Stomach (tissue), 9 donors: ENCODE results near the gene FASTK. TPM values are rescaled to one million over a fixed set of nuclear protein-coding genes. Genes with fewer than 3 reads are reported as not detected.

Experiments
- DNase-seq, 2 donors: peaks; one replicate each; pipeline versions ENCODE4 v3.0.0 to v3.0.0-alpha.2; 2013 to 2019
- H3K27ac ChIP-seq, 5 donors: fragments of 200-600 bp in 4 of 5; sonication (generic) in 4 of 5; one replicate each; pipeline ENCODE4 v1.5.1; 2013 to 2019; ENCODE audit warnings: mild to moderate bottlenecking in 1 of 5, moderate library complexity in 1 of 5
- H3K27me3 ChIP-seq, 3 donors: fragments of 200-600 bp; sonication (generic); one replicate each; pipeline ENCODE4 v1.5.1; 2017 to 2019; ENCODE audit warnings: mixed run types in 1 of 3
- H3K36me3 ChIP-seq, 4 donors: fragments of 200-600 bp; sonication (generic); 1 replicate in 3 of 4; 2 replicates in 1 of 4; pipeline ENCODE4 v1.5.1; 2016 to 2019
- H3K4me1 ChIP-seq, 4 donors: fragments of 200-600 bp; sonication (generic); one replicate each; pipeline ENCODE4 v1.5.1; 2016 to 2019
- H3K4me3 ChIP-seq, 4 donors: fragments of 200-600 bp; sonication (generic) in 3 of 4; one replicate each; pipeline ENCODE4 v1.5.1; 2016 to 2019; ENCODE audit warnings: mild to moderate bottlenecking in 1 of 4
- H3K9me3 ChIP-seq, 4 donors: fragments of 200-600 bp; sonication (generic); one replicate each; pipeline ENCODE4 v1.5.1; 2016 to 2019
- CTCF ChIP-seq, 7 experiments: fragments of 450-650 bp in 4 of 7; fragments of 200-600 bp in 3 of 7; sonication (generic) in 3 of 7; IDR thresholded peaks; one replicate each; pipeline ENCODE4 v1.5.1; 2016 to 2019; ENCODE audit warnings: antibody characterized with exemption in 7 of 7, control low read depth in 2 of 7, mild to moderate bottlenecking in 1 of 7
- EP300 ChIP-seq: sonication (generic); formaldehyde crosslinking; IDR thresholded peaks from one replicate; pipeline ENCODE4 v1.6.1; 2017; ENCODE audit warnings: antibody characterized with exemption
- POLR2A ChIP-seq, 4 donors: fragments of 450-650 bp; IDR thresholded peaks; one replicate each; pipeline ENCODE4 v1.6.1; 2016; ENCODE audit warnings: antibody characterized with exemption in 4 of 4, control low read depth in 2 of 4, mild to moderate bottlenecking in 1 of 4, moderate library complexity in 1 of 4
- POLR2AphosphoS5 ChIP-seq, 3 donors: sonication (generic); formaldehyde crosslinking; IDR thresholded peaks; one replicate each; pipeline ENCODE4 v1.6.1; 2016; ENCODE audit warnings: antibody characterized with exemption in 3 of 3
- WGBS, 5 donors: extraction: QIAGEN DNeasy Blood & Tissue Kit in 3 of 5; methylation state at CpG; one replicate each; pipeline versions ENCODE4 v1.1.5 to v1.1.7; 2013 to 2018; 5-methylcytosine and 5-hydroxymethylcytosine counted together
- intact Hi-C: fragments of 100-400 bp; cut with DNase I; formaldehyde crosslinking; loops from one replicate; pipeline ENCODE4 v1.15.1; 2023; ENCODE audit warnings: low total_unique reads
- polyA plus RNA-seq, 3 donors: library from polyadenylated mRNA; stranded (reverse); fragments of 200-250 nt; gene quantifications; one replicate each; pipeline ENCODE4 v1.2.3, GENCODE V29; 2013
- total RNA-seq, 5 donors: library from RNA; depleted of rRNA; stranded (reverse); fragments of >200 nt; gene quantifications; one replicate each; pipeline versions ENCODE4 v1.1.0 to v1.2.3, GENCODE V29; 2014 to 2016
- donor health status: healthy with polysubstance abuse.
- donor health status: Bipolar disorder and iron deficiency.
- donor health status: healthy.

The FASTK gene
- total and polyA plus RNA-seq, 8 donors: 40.0 to 415 (median 122) TPM

- H3K36me3 ChIP-seq: peaks cover 31 to 45% (median 40%) of the 10 kb centered on the region in 4 donors
- peak; percentile 81 to 90 for DNase-seq
- TF ChIP-seq POLR2AphosphoS5 (IDR thresholded peaks at IDR 0.05) (peak in 1 of 3 donors; percentile 47), CTCF (IDR thresholded peaks at IDR 0.05) (no peak)
- H3K27me3 ChIP-seq: no peaks in the 10 kb centered on the region
- 45 to 57% (median 51%) methylated on average over 11 to 14 of the region's 14 CpGs for WGBS, 5 donors
- H3K9me3 ChIP-seq: no peaks in the 10 kb centered on the region
- intact Hi-C loops: loop anchor here (10.0 kb wide), 1 partner anchor 51 kb away; no protein-coding TSS in a partner anchor
- H3K4me1 ChIP-seq: peaks cover 30 to 54% (median 47%) of the 10 kb centered on the region in 4 donors
- H3K4me3 ChIP-seq: peak overlapping the region; percentile 24 to 47 (median 39)
- peak overlapping the region in 4 of 5 donors; percentile 5 to 70 (median 43) for H3K27ac ChIP-seq
These were observed 35.3 kb upstream of the FASTK start for GRCh38 chr7:151115836-151116418.

GRCh38 chr7:151115121-151115835 lies 34.7 kb upstream of the FASTK start:
- WGBS, 5 donors: 4 to 40% (median 9%) methylated on average over 11 to 114 of the region's 114 CpGs
- H3K4me3 ChIP-seq: peak overlapping the region; percentile 24 to 47 (median 39)
- H3K36me3 ChIP-seq: peaks cover 25 to 38% (median 33%) of the 10 kb centered on the region in 4 donors
- H3K9me3 ChIP-seq: no peaks in the 10 kb centered on the region
- DNase-seq: peak in 1 of 2 donors; percentile 71
- H3K4me1 ChIP-seq: peaks cover 30 to 60% (median 54%) of the 10 kb centered on the region in 4 donors
- no peak for TF ChIP-seq POLR2AphosphoS5 (IDR thresholded peaks at IDR 0.05)
- no peak for TF ChIP-seq POLR2A (IDR thresholded peaks at IDR 0.05)
- no peak for TF ChIP-seq EP300
- TF ChIP-seq CTCF (IDR thresholded peaks at IDR 0.05): no peak
- H3K27me3 ChIP-seq: no peaks in the 10 kb centered on the region
- intact Hi-C loops: loop anchor here (10.0 kb wide), 1 partner anchor 50 kb away; no protein-coding TSS in a partner anchor
- peak overlapping the region in 4 of 5 donors; percentile 12 to 70 (median 43) for H3K27ac ChIP-seq

GRCh38 chr7:151114151-151115090 lies 33.8 kb upstream of the FASTK start:
- peak; percentile 41 to 74 for DNase-seq
- Histone ChIP-seq H3K27me3 (no peaks in the 10 kb centered on the region), H3K27ac (peak overlapping the region in 4 of 5 donors; percentile 9 to 70 (median 14)), H3K4me3 (peak overlapping the region; percentile 24 to 43 (median 39)), H3K4me1 (peaks cover 30 to 69% (median 58%) of the 10 kb centered on the region in 4 donors), H3K9me3 (no peaks in the 10 kb centered on the region), H3K36me3 (peaks cover 16 to 29% (median 25%) of the 10 kb centered on the region in 4 donors)
- intact Hi-C loops: loop anchor here (10.0 kb wide), 1 partner anchor 50 kb away; no protein-coding TSS in a partner anchor
- 20 to 59% (median 24%) methylated on average over 19 to 101 of the region's 101 CpGs for WGBS, 5 donors
- no peak for TF ChIP-seq EP300
- TF ChIP-seq POLR2AphosphoS5 (IDR thresholded peaks at IDR 0.05): no peak
- TF ChIP-seq POLR2A (IDR thresholded peaks at IDR 0.05): no peak
- TF ChIP-seq CTCF (IDR thresholded peaks at IDR 0.05): no peak
